ENCODE measurements around the gene TRABD.
A peak's percentile ranks its signal among the peaks of the same experiment; 100 is the strongest.
"Not testable (repeated sequence)": the region's sequence is repeated elsewhere in the genome, so short reads cannot be mapped to it uniquely, and the experiment has no call there.

The TRABD gene

GRCh38 chr22:50189849-50190181 lies 4.1 kb downstream of the TRABD start:
- no peak for DNase-seq

- DNase-seq, result peak; percentile 82
Measured at GRCh38 chr22:50190182-50190940, 4.6 kb downstream of the TRABD start.

GRCh38 chr22:50190941-50191741 lies 5.4 kb downstream of the TRABD start:
- peak; percentile 78 for DNase-seq

- DNase-seq, result no peak
Measured at GRCh38 chr22:50192436-50193204, 6.9 kb downstream of the TRABD start.

- DNase-seq, result no peak
Measured at GRCh38 chr22:50193621-50194020, 7.9 kb downstream of the TRABD start.

DNA sequence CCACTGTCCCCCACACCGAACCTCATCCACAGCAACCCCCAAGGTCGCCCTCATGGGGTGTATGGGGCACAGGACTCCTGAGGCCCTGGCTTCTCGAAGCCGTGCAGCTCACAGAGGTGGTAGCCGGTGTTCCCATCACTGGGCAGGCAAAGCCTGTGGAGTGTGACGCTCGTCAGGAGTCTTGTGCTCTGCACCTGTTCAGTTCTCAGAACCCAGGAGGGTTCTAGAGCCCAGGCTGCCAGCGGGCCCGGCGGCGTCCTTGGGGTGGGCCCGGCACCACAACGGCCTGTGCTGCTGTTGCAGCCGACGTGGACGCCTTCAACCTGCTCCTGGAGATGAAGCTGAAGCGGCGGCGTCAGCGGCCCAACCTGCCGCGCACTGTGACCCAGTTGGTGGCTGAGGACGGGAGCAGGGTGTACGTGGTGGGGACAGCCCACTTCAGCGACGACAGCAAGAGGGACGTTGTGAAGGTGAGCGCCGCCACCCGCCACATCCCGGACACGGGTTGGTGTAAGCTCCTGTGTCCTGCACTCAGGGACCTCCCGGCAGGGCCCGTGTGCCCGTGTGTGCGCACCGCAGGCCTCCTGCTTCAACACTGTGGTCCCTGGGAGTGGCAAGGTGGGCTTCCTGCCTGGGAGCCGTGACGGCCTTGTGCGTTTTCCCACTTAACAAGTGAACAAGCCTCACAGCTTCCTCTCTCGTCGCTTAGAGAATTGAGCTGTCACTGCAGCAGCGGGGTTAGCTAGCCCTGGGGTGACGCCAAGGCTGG lies 8.5 kb downstream of the TRABD start:
- no peak for DNase-seq

DNA sequence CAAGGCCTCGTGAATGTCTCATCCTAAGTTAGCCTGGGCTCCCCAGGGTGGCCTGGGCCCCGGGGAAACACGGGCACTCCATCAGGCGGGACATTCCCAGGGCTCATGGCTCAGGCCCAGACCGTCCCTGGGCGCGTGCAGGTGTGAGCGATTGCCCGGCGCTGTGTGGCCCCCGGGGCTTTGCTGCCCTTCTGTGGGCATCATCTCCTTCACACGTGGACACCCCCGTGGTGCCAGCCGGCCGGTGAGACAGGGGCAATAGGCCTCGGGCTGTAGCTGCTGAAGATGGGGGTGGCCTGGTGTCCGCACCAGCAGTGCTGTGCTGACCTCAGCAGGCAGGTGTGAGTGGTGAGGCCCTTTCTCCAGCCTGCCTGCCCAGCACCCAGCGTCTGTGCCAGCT lies 10.5 kb downstream of the TRABD start:
- DNase-seq, result no peak

DNA sequence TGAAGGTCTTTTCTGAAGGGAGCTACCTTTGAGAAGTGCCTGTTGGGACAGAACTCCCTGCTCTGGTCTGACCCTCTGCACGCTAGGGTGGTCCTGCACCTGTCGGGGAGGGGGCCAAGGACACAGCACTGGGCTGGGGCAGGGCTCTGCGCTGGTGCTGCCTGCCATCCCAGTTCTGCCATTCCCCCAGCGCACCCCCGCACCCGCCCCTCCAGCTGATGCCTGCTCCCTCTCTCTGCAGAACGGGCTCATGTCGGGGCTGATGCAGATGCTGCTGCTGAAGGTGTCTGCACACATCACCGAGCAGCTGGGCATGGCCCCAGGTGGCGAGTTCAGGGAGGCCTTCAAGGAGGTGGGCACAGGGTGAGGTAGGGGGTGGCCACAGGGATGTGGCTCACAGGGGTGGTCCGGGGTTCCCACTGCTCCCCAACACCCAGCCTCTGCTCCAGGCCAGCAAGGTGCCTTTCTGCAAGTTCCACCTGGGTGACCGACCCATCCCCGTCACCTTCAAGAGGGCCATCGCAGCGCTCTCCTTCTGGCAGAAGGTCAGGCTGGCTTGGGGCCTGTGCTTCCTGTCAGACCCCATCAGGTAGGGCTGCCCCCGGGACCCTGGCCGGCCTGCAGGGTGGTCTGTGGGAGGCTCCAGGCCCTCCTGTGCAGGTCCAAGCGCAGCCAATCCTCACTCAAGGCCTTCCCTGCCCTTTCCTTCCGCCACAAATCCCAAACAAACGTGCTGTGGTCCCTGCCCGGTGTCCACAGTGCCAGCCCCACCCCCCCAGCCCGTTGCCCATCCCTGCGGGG lies 11.5 kb downstream of the TRABD start:
- DNase-seq, result no peak

DNA sequence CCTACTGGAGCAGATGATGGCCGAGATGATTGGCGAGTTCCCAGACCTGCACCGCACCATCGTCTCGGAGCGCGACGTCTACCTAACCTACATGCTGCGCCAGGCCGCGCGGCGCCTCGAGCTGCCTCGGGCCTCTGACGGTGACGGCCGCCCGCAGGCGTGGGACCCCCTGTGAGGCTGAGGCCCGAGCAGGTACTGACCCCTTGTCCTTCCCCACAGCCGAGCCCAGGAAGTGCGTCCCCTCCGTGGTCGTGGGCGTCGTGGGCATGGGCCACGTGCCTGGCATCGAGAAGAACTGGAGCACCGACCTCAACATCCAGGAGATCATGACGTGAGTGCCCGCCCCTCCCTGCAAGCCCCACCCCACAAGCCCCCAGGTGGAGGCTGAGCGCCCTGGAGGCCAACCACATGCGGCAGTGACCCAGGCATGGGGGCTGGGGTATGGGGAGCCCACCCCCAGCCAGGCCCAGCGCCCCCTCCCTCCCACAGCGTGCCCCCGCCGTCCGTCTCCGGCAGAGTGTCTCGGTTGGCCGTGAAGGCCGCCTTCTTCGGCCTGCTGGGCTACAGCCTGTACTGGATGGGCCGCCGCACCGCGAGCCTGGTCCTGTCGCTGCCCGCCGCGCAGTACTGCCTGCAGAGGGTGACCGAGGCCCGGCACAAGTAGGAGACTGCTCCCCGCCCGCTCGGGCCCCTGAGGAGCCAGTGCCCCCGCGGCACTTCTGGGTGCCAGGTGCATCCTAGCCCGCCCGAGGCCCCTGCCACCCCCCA lies 12.3 kb downstream of the TRABD start:
- no peak for DNase-seq

DNA sequence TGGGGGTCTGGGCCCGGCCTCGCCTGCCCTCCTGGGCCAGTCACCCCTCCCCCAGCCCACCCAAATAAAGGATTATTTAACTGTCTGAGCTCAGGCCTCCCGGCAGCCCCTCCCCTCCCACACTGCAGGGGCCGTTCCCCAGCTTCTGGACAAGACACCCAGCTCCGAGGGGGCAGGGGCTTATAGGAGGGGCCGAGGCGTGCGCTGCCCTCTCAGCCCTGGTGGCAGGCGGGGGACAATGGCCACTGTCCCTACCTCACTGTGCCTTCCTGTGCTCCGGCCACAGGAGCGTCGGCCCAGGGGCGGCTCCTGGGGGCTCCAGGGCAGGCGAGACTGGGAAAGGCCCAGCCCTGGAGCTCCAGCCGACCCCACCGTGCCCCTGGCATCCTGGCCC lies 12.9 kb downstream of the TRABD start:
- DNase-seq, result no peak

- no peak for DNase-seq
Measured at GRCh38 chr22:50199251-50199721, 13.6 kb downstream of the TRABD start.

DNA sequence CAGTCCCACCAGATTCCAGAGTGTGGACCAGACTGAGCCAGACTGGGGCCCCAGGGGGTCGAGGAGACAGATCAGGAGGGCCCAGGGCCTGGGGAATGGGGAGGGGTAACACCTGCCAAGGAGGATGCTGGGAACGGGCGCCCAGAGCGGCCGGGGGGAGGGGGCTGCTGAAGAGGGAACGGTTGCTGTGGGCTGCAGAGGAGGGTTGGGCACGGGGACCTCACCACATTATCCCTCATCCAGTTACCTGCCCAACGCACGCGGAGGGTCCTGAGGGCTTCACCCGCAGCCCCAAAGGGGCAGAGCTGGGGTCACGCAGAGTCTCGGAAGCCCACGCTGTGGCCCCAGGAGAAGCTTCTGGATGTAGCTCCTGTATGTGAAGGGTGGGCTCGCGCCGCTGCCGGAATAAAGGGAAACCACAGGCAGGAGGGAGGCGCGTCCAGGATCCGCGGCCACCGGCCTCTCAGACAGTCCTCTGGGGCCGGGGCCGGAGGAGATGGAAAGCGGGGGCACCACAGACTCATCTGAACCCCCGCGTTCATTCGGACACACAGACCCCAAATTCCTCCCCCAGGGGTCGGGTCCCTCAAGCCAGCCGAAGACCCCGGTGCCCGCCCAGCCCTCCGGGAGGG lies 14.2 kb downstream of the TRABD start:
- DNase-seq, result no peak

DNA sequence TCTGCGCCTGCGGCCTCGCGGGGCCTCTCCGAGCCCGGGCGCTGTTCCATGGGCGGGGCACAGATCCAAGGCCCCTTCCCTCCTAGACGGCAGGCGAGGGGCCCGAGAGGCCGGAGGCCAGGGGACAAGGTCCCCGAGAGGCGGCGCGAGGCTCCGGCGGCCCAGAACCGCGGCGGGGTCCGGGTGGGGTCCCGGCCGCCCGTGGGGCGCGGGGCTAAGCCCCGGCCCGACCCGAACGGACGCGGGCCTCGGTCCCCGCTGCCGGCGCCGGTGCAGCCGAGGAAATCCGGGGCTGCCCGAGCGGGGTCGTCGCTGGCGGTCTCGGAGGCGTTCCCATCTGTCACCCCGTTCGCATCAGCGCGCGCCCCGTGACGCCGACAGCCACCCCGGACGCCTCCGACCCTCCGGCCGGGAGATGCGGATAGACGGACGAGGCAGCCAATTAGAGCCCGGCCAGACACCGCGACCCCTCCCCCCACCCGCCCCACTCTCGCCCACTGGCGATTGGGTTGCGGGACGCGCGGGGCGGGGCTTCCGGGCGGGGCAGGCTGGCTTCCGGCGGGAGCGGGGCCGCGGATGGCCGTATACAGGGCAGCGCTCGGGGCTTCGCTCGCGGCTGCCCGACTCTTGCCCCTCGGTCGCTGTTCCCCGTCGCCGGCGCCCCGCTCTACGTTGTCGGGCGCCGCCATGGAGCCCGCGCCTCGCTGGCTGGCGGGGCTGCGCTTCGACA lies 14.9 kb downstream of the TRABD start, which contains the start of gene SELENOO:
TSS of gene SELENOO (plus strand) at position 551 of the 730 bp plus-strand sequence. CDS start at position 577, 26 bp downstream.
- peak; percentile 94 for DNase-seq

GRCh38 chr22:50201191-50202129 lies 15.7 kb downstream of the TRABD start:
- no peak for DNase-seq

DNA sequence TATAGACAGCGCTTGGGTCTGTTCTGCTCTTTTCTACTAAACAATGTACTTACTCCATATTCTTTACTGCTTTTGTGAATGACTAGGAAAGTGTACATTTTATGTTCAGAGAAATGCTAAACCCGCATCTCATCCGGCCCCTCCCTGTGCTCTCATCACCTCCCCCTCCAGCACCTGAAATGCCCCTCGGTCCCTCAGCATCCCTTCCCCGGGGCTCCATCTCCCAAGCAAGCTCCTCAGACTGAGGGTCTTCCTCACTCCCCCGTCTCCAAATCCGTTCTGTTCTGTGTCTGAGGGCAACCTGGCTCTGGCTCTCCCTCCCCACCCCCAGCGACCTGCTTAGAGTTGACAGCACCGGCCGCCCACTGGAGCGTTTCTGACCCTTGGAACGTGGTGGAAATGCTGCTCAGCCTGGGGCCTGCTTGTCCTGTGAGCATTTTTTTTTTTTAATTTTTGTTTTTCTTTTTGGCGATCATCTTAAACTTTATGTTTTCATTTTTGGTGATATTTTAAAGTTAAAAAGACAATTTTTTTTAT lies 16.5 kb downstream of the TRABD start:
- DNase-seq, result no peak

GRCh38 chr22:50203288-50203687 lies 17.6 kb downstream of the TRABD start:
- no peak for DNase-seq

GRCh38 chr22:50204571-50204970 lies 18.9 kb downstream of the TRABD start:
- DNase-seq, result no peak

- DNase-seq, result not testable (repeated sequence)
Measured at GRCh38 chr22:50204998-50205397, 19.3 kb downstream of the TRABD start.

Measured in stimulated activated CD8-positive, alpha-beta memory T cell treated with anti-CD3 and anti-CD28 coated beads, Interleukin-4, amount 100 ng/mL, for 48 hours (primary cell).